ENCODE measurements around the gene SNTG2.

Gene SNTG2

DNA sequence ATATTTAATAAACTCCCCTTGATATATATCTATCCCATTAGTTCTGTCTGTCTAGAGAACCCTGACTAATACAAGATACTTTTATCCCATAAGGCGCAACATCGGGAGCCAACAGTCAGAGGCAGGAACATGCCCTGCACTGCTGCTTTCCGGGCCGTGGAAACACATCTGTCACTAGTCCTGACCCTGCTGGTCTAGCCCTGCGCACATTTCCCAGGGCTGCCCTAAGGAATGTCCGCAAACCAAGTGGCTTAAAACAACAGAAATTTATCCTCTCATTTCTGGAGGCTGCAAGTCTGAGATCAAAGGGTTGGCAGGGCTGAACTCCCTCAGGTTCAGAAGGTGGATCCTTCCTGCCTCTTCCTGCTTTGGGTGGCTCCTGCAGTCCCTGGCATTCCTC is 348.4 kb downstream of the SNTG2 start:
- peaks cover 0 to 17% (median 0%) of the 10 kb centered on the region in 10 experiments; a peak in 5 of 20 replicates for H3K4me1 ChIP-seq
- no peaks in the 10 kb centered on the region for H3K36me3 ChIP-seq
- H3K9ac ChIP-seq = no peak overlapping the region
- H3K9me3 ChIP-seq (replicated peaks in 1 of 11) = no peaks in the 10 kb centered on the region
- H3K27me3 ChIP-seq = no peaks in the 10 kb centered on the region
- no peak overlapping the region for H3K4me2 ChIP-seq
- TF ChIP-seq Cebpa-rat (IDR thresholded peaks at IDR 0.05) = no peak
- no peak overlapping the region for H3K4me3 ChIP-seq
- H3K27ac ChIP-seq = no peak overlapping the region
- no peaks in the 10 kb centered on the region for H4K20me1 ChIP-seq

DNA sequence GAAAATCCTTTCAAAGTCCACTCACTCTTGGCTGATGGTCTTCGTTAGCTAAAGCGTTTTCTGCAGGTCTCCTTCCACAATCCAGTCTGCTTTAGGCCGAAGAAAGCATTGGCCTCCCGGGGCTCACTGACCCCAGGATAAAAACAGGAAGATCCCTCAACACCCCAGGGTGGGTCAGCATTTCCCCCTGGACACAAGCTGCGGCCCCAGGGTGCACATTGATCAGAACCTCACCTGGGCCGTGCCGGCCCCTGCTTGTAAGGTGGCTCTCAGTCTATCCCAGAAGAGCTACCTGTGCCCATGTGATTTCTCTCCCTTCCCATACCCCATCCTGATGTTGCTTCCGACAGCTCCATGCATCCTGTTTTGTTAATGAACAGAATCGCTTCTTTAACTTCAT is 349.6 kb downstream of the SNTG2 start:
- Histone ChIP-seq H3K9ac (no peak overlapping the region), H3K4me2 (no peak overlapping the region), H3K36me3 (no peaks in the 10 kb centered on the region), H4K20me1 (no peaks in the 10 kb centered on the region), H3K4me3 (no peak overlapping the region), H3K4me1 (peaks cover 0 to 19% (median 0%) of the 10 kb centered on the region in 10 experiments; a peak in 5 of 20 replicates), H3K27ac (no peak overlapping the region), H3K9me3 (replicated peaks in 1 of 11) (no peaks in the 10 kb centered on the region), H3K27me3 (no peaks in the 10 kb centered on the region)
- no peak for TF ChIP-seq Cebpa-rat (IDR thresholded peaks at IDR 0.05)

DNA sequence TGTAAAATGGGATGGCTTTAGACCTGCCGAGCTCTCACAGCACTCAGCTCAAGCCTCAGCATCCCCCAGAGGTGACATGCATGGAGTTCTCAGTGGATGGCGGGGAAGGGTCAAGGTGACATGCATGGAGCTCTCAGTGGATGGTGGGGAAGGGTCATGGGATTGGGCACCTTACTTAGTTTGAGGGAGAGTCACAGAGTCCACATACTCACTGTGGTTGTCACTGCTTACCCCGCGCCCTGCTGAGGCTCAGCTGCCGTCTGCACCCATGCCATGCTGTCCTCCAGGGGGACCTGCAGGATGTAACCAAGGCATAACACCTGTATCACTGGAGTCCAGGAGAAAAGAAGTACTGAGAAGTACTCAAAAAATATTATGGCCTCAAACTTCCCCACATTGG is 350.4 kb downstream of the SNTG2 start:
- H3K9ac ChIP-seq = no peak overlapping the region
- H3K36me3 ChIP-seq = no peaks in the 10 kb centered on the region
- H3K9me3 ChIP-seq (replicated peaks in 1 of 11) = no peaks in the 10 kb centered on the region
- no peak overlapping the region for H3K4me2 ChIP-seq
- H3K4me3 ChIP-seq = no peak overlapping the region
- H4K20me1 ChIP-seq = no peaks in the 10 kb centered on the region
- TF ChIP-seq Cebpa-rat (IDR thresholded peaks at IDR 0.05) = no peak
- H3K27me3 ChIP-seq = no peaks in the 10 kb centered on the region
- peaks cover 0 to 26% (median 0%) of the 10 kb centered on the region in 10 experiments; a peak in 6 of 20 replicates for H3K4me1 ChIP-seq
- H3K27ac ChIP-seq = no peak overlapping the region

DNA sequence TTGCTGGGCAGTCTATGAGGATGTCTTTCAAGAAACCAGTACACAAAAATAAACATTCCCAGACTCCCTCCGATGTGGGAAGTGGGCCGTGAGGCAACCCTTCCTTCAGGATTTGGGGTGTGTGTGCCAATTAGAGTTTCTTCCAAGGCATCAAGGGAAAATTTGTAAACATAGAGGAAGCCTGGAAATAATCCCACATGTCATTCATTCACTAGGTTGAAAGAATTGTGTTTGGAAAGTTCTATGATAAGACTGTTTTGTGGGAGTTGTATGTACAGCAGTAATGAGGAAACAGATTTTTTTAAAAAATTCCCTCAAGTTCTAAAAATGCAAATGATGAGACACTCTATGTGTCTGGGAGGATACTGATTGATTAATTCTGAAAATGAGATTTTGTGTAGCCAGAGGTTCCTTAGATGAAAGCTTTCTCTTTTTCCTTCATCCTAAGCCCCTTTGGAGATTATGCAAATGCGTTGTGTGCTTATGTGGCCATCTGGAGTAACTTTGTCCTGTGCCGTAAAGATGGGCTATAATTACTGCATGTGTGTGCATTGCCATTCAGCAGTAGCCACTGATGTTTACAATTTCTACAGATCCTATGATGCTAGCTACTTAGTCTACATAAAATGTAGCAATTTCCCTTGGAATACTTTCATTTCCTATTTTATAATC is 354.8 kb downstream of the SNTG2 start:
- Histone ChIP-seq H3K27me3 (no peaks in the 10 kb centered on the region), H3K36me3 (no peaks in the 10 kb centered on the region), H3K9me3 (replicated peaks in 1 of 11) (no peaks in the 10 kb centered on the region), H3K9ac (no peak overlapping the region), H3K4me2 (peak overlapping the region in 3 of 11 experiments; percentile 17 to 45 (median 33); a peak in 4 of 22 replicates), H3K4me3 (no peak overlapping the region), H3K27ac (no peak overlapping the region), H3K4me1 (peaks cover 0 to 29% (median 0%) of the 10 kb centered on the region in 10 experiments; a peak in 6 of 20 replicates), H4K20me1 (no peaks in the 10 kb centered on the region)
- TF ChIP-seq Cebpa-rat (IDR thresholded peaks at IDR 0.05) = no peak

DNA sequence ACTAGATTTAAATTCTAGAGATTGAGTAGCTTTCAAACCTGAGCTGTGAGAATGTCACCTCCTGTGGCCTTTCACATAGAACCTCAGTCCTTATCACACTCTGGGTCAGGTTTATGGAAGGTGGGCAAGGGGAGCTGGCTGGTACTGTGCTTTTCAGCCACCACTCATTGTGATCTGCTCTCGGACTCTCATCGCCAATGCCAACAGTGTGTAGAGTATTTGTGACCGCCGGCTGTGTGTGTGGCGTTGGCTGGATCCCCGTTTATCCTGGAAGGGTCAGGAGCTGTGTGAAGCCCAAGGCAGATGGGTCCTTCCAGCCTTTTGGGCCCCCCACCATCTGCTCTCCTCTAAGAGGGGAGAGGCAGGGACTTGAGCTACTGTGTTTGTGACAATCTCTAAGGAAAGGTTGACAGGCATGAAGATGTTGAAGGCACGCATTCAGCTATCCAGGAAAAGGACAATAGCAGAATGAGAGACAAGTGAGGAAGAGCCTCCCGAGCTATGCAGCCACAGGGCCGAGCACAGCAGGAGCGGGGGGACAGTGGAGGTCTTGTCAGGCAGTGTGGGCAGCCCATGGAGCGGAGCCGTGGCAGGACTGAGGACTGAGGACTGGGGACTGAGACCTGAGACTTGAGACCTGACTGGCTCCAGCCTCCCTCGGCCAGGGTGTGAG is 355.5 kb downstream of the SNTG2 start:
- no peak for TF ChIP-seq Cebpa-rat (IDR thresholded peaks at IDR 0.05)
- Histone ChIP-seq H3K27me3 (no peaks in the 10 kb centered on the region), H3K4me2 (peak overlapping the region in 4 of 11 experiments; percentile 1 to 45 (median 25); a peak in 5 of 22 replicates), H3K9me3 (replicated peaks in 1 of 11) (no peaks in the 10 kb centered on the region), H4K20me1 (no peaks in the 10 kb centered on the region), H3K4me1 (peaks cover 0 to 29% (median 0%) of the 10 kb centered on the region in 10 experiments; a peak in 6 of 20 replicates), H3K27ac (peak overlapping the region in 1 of 11 experiments; percentile 12; a peak in 2 of 22 replicates), H3K4me3 (no peak overlapping the region), H3K9ac (no peak overlapping the region), H3K36me3 (no peaks in the 10 kb centered on the region)

DNA sequence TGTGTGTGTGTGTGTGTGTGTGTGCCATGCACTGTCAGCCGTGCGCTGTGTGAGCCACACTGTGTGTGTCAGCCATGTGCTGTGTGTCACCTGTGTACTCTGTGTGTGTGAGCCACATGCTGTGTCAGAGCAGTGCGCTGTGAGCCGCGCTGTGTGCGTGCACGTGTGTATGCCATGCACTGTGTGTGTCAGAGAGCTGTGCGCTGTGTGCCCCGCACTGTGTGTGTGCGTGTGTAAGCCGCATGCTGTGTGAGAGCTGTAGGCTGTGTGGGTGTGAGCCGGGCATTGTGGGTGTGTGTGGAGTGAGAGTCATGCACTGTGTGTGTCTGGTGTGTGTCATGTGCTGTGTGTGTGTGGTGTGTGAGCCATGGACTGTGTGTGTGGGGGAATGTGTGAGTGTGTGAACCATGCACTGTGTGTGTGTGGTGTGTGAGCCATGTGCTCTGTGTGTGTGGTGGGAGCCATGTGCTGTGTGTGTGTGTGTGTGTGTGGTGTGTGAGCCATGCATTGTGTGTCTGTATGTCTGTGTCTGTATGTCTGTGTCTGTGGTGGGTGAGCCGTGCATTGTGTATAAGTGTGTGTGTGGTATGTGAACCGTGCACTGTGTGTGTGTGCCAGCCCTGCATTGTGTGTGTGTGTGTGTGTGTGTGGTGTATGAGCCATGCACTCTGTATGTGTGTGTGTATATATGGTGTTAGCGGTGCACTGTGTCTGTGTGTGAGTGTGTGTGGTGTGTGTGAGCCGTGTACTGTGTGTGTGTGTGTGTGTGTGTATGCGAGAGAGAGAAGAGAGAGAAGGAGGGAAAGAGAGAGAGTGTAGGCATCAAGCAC is 356.3 kb downstream of the SNTG2 start:
- Histone ChIP-seq H3K36me3 (no peaks in the 10 kb centered on the region), H3K4me3 (no peak overlapping the region), H4K20me1 (no peaks in the 10 kb centered on the region), H3K9me3 (replicated peaks in 1 of 11) (no peaks in the 10 kb centered on the region), H3K27me3 (no peaks in the 10 kb centered on the region), H3K27ac (no peak overlapping the region; a peak in 1 of 22 replicates), H3K4me1 (peaks cover 0 to 29% (median 0%) of the 10 kb centered on the region in 10 experiments; a peak in 6 of 20 replicates), H3K9ac (no peak overlapping the region), H3K4me2 (no peak overlapping the region)
- no peak for TF ChIP-seq Cebpa-rat (IDR thresholded peaks at IDR 0.05)

DNA sequence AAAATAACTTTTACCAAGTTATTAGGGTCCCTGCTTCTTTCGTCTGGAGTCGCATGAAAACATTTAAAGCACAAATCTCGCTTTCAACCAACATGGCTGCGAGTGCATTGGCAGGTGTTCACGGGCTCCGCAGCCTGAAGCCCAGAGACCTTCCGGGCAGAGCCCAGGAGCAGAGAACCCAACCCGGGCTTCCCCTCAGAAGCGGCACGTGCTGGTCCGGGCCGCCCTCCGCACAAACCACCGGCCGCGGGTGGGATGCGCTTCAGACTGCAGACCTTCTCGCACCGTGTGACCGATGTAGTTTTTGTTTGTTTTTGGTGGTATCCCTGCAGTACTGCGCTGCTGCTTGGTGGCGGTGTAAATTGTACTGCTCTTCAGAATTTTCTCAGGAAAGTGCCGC is 357.0 kb downstream of the SNTG2 start:
- Histone ChIP-seq H3K36me3 (no peaks in the 10 kb centered on the region), H3K9ac (no peak overlapping the region), H3K27ac (no peak overlapping the region), H3K4me2 (no peak overlapping the region), H3K4me1 (peaks cover 0 to 21% (median 0%) of the 10 kb centered on the region in 10 experiments; a peak in 6 of 20 replicates), H3K9me3 (replicated peaks in 1 of 11) (no peaks in the 10 kb centered on the region), H3K27me3 (no peaks in the 10 kb centered on the region), H3K4me3 (no peak overlapping the region), H4K20me1 (no peaks in the 10 kb centered on the region)
- TF ChIP-seq Cebpa-rat (IDR thresholded peaks at IDR 0.05) = no peak

DNA sequence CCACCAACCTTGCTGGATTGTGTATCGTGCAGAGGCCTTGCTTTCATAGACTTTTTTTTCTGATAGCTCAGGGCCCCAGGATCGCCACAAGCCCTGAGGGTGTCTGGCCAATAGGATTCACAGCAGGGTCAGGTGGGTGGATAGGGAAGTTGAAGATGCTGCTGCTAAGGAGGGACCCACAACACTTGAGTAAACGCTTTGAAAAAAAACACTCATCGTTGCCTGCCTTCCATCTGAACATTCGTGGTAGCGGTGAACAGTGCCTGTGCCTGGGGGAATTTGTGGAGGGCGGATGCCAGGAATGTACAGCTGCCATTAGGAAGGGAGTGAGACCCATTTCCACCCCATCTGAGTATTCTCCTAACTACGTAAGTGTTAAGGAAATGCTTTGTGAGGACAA is 358.0 kb downstream of the SNTG2 start:
- Histone ChIP-seq H3K36me3 (no peaks in the 10 kb centered on the region), H3K27me3 (no peaks in the 10 kb centered on the region), H3K4me2 (no peak overlapping the region), H3K4me3 (no peak overlapping the region), H3K9ac (no peak overlapping the region), H3K9me3 (replicated peaks in 1 of 11) (no peaks in the 10 kb centered on the region), H4K20me1 (no peaks in the 10 kb centered on the region), H3K27ac (no peak overlapping the region), H3K4me1 (peaks cover 0 to 12% (median 0%) of the 10 kb centered on the region in 10 experiments; a peak in 5 of 20 replicates)
- TF ChIP-seq Cebpa-rat (IDR thresholded peaks at IDR 0.05) = no peak

DNA sequence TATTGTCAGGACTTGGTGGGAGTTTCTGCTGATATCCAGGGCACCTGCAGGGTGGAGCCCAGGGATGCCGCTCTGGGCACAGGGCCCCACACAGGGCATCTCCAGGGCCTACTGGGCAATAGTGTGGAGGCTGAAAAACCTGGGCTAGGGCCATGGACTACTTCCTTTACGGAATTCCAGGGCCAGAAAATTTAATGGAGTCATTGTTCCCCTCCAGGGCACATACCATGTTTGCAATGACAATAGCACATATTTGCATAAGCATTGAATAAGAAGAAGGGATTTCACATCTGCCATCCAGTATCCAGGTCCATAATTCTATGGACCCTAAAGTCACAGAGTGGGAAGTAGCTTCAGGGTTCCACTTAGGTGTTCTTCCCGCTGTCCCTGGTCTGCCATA is 358.9 kb downstream of the SNTG2 start:
- Histone ChIP-seq H4K20me1 (no peaks in the 10 kb centered on the region), H3K9ac (no peak overlapping the region), H3K4me1 (peaks cover 0 to 12% (median 0%) of the 10 kb centered on the region in 10 experiments; a peak in 5 of 20 replicates), H3K9me3 (replicated peaks in 1 of 11) (peaks cover 0 to 4% (median 0%) of the 10 kb centered on the region in 11 experiments; a peak in 3 of 22 replicates), H3K36me3 (no peaks in the 10 kb centered on the region), H3K4me2 (no peak overlapping the region), H3K4me3 (no peak overlapping the region), H3K27me3 (no peaks in the 10 kb centered on the region), H3K27ac (no peak overlapping the region)
- TF ChIP-seq Cebpa-rat (IDR thresholded peaks at IDR 0.05) = no peak

Data from BLaER1 treated with 17β-estradiol and CSF1 and Interleukin-3, amounts not matched to agents 10 nM and 100 nM (cell line).